Measurements from ENCODE around the gene PLS1. TPM values are rescaled to one million over a fixed set of nuclear protein-coding genes. Genes with fewer than 3 reads are reported as not detected.
"Not testable (repeated sequence)": the region's sequence is repeated elsewhere in the genome, so short reads cannot be mapped to it uniquely, and the experiment has no call there.

PLS1 gene
- total RNA-seq, 4 donors from 2014 or later: 13.3 to 21.3 (median 16.8) TPM

GRCh38 chr3:142596726-142597088, 514 bp downstream of the PLS1 start:
- Histone ChIP-seq H3K4me3 (replicated peaks in 1 of 3) (peak overlapping the region; percentile 11 to 53 (median 53)), H3K27me3 (no peaks in the 10 kb centered on the region), H3K9me3 (no peaks in the 10 kb centered on the region), H3K36me3 (no peaks in the 10 kb centered on the region), H3K4me1 (peaks cover 0 to 5% of the 10 kb centered on the region in 2 donors), H3K27ac (peak overlapping the region in 1 of 3 donors; percentile 76)
- no peak for DNase-seq
- intact Hi-C loops (cut with DNase I): no loop called here
- TF ChIP-seq CTCF (IDR thresholded peaks at IDR 0.05) (no peak), POLR2A (IDR thresholded peaks at IDR 0.05) (no peak)
- 8 to 16% methylated on average over 5 of the region's 5 CpGs for WGBS, 2 donors

GRCh38 chr3:142597906-142598305, 1.7 kb downstream of the PLS1 start:
- DNase-seq: no peak
- intact Hi-C loops (cut with DNase I): no loop called here
- Histone ChIP-seq H3K4me1 (peaks cover 0 to 5% of the 10 kb centered on the region in 2 donors), H3K27me3 (no peaks in the 10 kb centered on the region), H3K36me3 (no peaks in the 10 kb centered on the region), H3K4me3 (replicated peaks in 1 of 3) (no peak overlapping the region), H3K9me3 (no peaks in the 10 kb centered on the region), H3K27ac (no peak overlapping the region)
- 67 to 82% methylated on average over 3 of the region's 3 CpGs for WGBS, 2 donors
- TF ChIP-seq POLR2A (IDR thresholded peaks at IDR 0.05) (no peak), CTCF (IDR thresholded peaks at IDR 0.05) (no peak)

GRCh38 chr3:142601713-142602112, 5.5 kb downstream of the PLS1 start:
- no peaks in the 10 kb centered on the region for H3K4me1 ChIP-seq
- H3K4me3 ChIP-seq (replicated peaks in 1 of 3): no peak overlapping the region
- DNase-seq: no peak
- no peaks in the 10 kb centered on the region for H3K36me3 ChIP-seq
- no peaks in the 10 kb centered on the region for H3K9me3 ChIP-seq
- intact Hi-C loops (cut with DNase I): no loop called here
- WGBS, 2 donors: 90 to 91% methylated on average over 4 of the region's 4 CpGs
- TF ChIP-seq POLR2A (IDR thresholded peaks at IDR 0.05) (no peak), CTCF (IDR thresholded peaks at IDR 0.05) (no peak)
- H3K27me3 ChIP-seq: no peaks in the 10 kb centered on the region
- H3K27ac ChIP-seq: no peak overlapping the region

GRCh38 chr3:142602619-142603385, 6.6 kb downstream of the PLS1 start:
- no peak overlapping the region for H3K27ac ChIP-seq
- WGBS, 2 donors: 92 to 93% methylated on average over 13 of the region's 13 CpGs
- H3K4me3 ChIP-seq (replicated peaks in 1 of 3): no peak overlapping the region
- DNase-seq: no peak
- TF ChIP-seq CTCF (IDR thresholded peaks at IDR 0.05) (no peak), POLR2A (IDR thresholded peaks at IDR 0.05) (no peak)
- intact Hi-C loops (cut with DNase I): no loop called here
- H3K9me3 ChIP-seq: no peaks in the 10 kb centered on the region
- no peaks in the 10 kb centered on the region for H3K4me1 ChIP-seq
- H3K36me3 ChIP-seq: no peaks in the 10 kb centered on the region
- no peaks in the 10 kb centered on the region for H3K27me3 ChIP-seq

- H3K4me3 ChIP-seq (replicated peaks in 1 of 3); H3K9me3 ChIP-seq; H3K27ac ChIP-seq; H3K36me3 ChIP-seq; intact Hi-C loops (cut with DNase I); H3K4me1 ChIP-seq; DNase-seq; H3K27me3 ChIP-seq: not testable (repeated sequence)
- WGBS, 2 donors: 96 to 98% methylated on average over 7 of the region's 7 CpGs
Observed at GRCh38 chr3:142603386-142603705, 7.2 kb downstream of the PLS1 start.
